IMR-90 (cell line): ENCODE data around the gene TMEM45B. TPM values are rescaled to one million over a fixed set of nuclear protein-coding genes. Genes with fewer than 3 reads are reported as not detected.

Experiments
- ATAC-seq: fragments of 200-7000 bp; cut with Tn5 transposase; 2 replicates; pipeline ENCODE4 v1.9.1; 2020; ENCODE audit warnings: low read depth, mild to moderate bottlenecking, moderate library complexity
- BruUV-seq: library from RNA; stranded (reverse); fragments of 400-500 nt; replicated peaks from 2 replicates; lab custom pipeline; 2021; lab: Mats Ljungman, UMichigan
- CTCF ChIA-PET: fragments of 300-600 bp; formaldehyde crosslinking; extraction: SDS; loops from one replicate; lab custom pipeline; 2021; ENCODE audit warnings: antibody characterized with exemption; lab: Yijun Ruan, JAX
- POLR2A ChIA-PET: fragments of 300-600 bp; sonication (Branson Sonifier 250); formaldehyde crosslinking; loops from one replicate; lab custom pipeline; 2022; ENCODE audit warnings: antibody characterized with exemption; ENCODE audit not compliant: unreplicated experiment; lab: Charles Lee
- DNase-seq: peaks from one replicate; pipeline ENCODE4 v3.0.0; 2013
- H2AFZ ChIP-seq: replicated peaks from 2 replicates; pipeline ENCODE3; 2013; ENCODE audit warnings: low read length, mild to moderate bottlenecking; ENCODE audit not compliant: poor library complexity
- H2AK5ac ChIP-seq: 2 replicates; pipeline ENCODE4 v1.6.1; 2013; ENCODE audit warnings: low read depth, low read length, inconsistent platforms
- H2AK9ac ChIP-seq: replicated peaks from 2 replicates; pipeline ENCODE3; 2013; ENCODE audit warnings: mild to moderate bottlenecking, low read depth, low read length, moderate library complexity; ENCODE audit not compliant: poor library complexity
- H2BK120ac ChIP-seq: 2 replicates; pipeline ENCODE4 v1.6.1; 2013; ENCODE audit warnings: low read depth, low read length, inconsistent platforms
- H2BK15ac ChIP-seq: 3 replicates; pipeline ENCODE4 v1.6.1; 2013; ENCODE audit warnings: low read depth, low read length, inconsistent platforms
- H2BK20ac ChIP-seq: 2 replicates; pipeline ENCODE4 v1.6.1; 2013; ENCODE audit warnings: low read depth, mild to moderate bottlenecking, inconsistent platforms, low read length, moderate library complexity
- H2BK5ac ChIP-seq: 2 replicates; pipeline ENCODE4 v1.6.1; 2013; ENCODE audit warnings: mild to moderate bottlenecking, low read depth, low read length, inconsistent platforms; ENCODE audit not compliant: poor library complexity, severe bottlenecking
- H3K14ac ChIP-seq: replicated peaks from 2 replicates; pipeline ENCODE4 v1.6.1; 2013; ENCODE audit warnings: low read depth, low read length, inconsistent platforms
- H3K18ac ChIP-seq: 2 replicates; pipeline ENCODE4 v1.6.1; 2013; ENCODE audit warnings: low read depth, low read length, control low read depth
- H3K23ac ChIP-seq: 2 replicates; pipeline ENCODE4 v1.6.1; 2013; ENCODE audit warnings: low read depth, low read length, inconsistent platforms
- H3K27ac ChIP-seq: 2 replicates; pipeline ENCODE4 v1.5.1; 2013; ENCODE audit warnings: mild to moderate bottlenecking, control low read depth, low read length; ENCODE audit not compliant: insufficient read depth
- H3K27me3 ChIP-seq: 2 replicates; pipeline ENCODE4 v1.6.1; 2013; ENCODE audit warnings: low read length; ENCODE audit not compliant: control insufficient read depth, insufficient read depth
- H3K36me3 ChIP-seq: 2 replicates; pipeline ENCODE4 v1.6.1; 2013; ENCODE audit warnings: low read length, mixed read lengths; ENCODE audit not compliant: control insufficient read depth, insufficient read depth
- H3K4ac ChIP-seq: 2 replicates; pipeline ENCODE4 v1.6.1; 2013; ENCODE audit warnings: low read depth, low read length, inconsistent platforms
- H3K4me1 ChIP-seq: 2 replicates; pipeline ENCODE4 v1.6.1; 2013; ENCODE audit warnings: low read length, mixed read lengths; ENCODE audit not compliant: control insufficient read depth, insufficient read depth
- H3K4me2 ChIP-seq: 2 replicates; pipeline ENCODE4 v1.6.1; 2013; ENCODE audit warnings: low read depth, mild to moderate bottlenecking, control low read depth, low read length, moderate library complexity
- H3K4me3 ChIP-seq: 2 replicates; pipeline ENCODE4 v1.5.1; 2013; ENCODE audit warnings: low read depth, mild to moderate bottlenecking, control low read depth, low read length, moderate library complexity; ENCODE audit not compliant: insufficient read depth
- H3K56ac ChIP-seq: 2 replicates; pipeline ENCODE4 v1.6.1; 2013; ENCODE audit warnings: low read length, inconsistent platforms; ENCODE audit not compliant: insufficient read depth; ENCODE audit errors: extremely low read depth
- H3K79me1 ChIP-seq, 2 experiments: 2 replicates each; pipeline ENCODE4 v1.6.1; 2013; ENCODE audit warnings: low read length in 2 of 2, inconsistent platforms in 1 of 2, low read depth in 1 of 2
- H3K9ac ChIP-seq: 2 replicates; pipeline ENCODE4 v1.6.1; 2013; ENCODE audit warnings: low read depth, low read length, control low read depth
- H3K9me1 ChIP-seq: 2 replicates; pipeline ENCODE4 v1.6.1; 2013; ENCODE audit warnings: low read length, inconsistent platforms; ENCODE audit not compliant: insufficient read depth
- H3K9me3 ChIP-seq: 2 replicates; pipeline ENCODE4 v1.6.1; 2013; ENCODE audit warnings: low read length; ENCODE audit not compliant: control insufficient read depth, insufficient read depth
- H4K20me1 ChIP-seq: 2 replicates; pipeline ENCODE4 v1.6.1; 2013; ENCODE audit warnings: low read length, inconsistent platforms; ENCODE audit not compliant: insufficient read depth
- H4K5ac ChIP-seq: 2 replicates; pipeline ENCODE4 v1.6.1; 2013; ENCODE audit warnings: mild to moderate bottlenecking, low read depth, low read length, control low read depth
- H4K8ac ChIP-seq, 2 experiments: 2 replicates each; pipeline ENCODE4 v1.6.1; 2013; ENCODE audit warnings: low read depth in 2 of 2, low read length in 2 of 2, control low read depth in 1 of 2, inconsistent platforms in 1 of 2
- H4K91ac ChIP-seq: 2 replicates; pipeline ENCODE4 v1.6.1; 2013; ENCODE audit warnings: low read depth, low read length, inconsistent platforms; ENCODE audit not compliant: insufficient read depth
- BHLHE40 ChIP-seq: fragments of 150-350 bp; IDR thresholded peaks from 2 replicates; pipeline ENCODE4 v1.6.1; 2016; ENCODE audit warnings: mild to moderate bottlenecking, low read depth, low read length
- CEBPB ChIP-seq: IDR thresholded peaks from 2 replicates; pipeline ENCODE4 v1.6.1; 2012; ENCODE audit warnings: low read depth, low read length, improper control_type of control experiment
- CHD1 ChIP-seq: IDR thresholded peaks from 2 replicates; pipeline ENCODE4 v1.6.1; 2012; ENCODE audit warnings: low read depth, low read length, improper control_type of control experiment
- CTCF ChIP-seq: conservative IDR thresholded peaks from 2 replicates; pipeline ENCODE4 v1.5.1; 2012; ENCODE audit warnings: mild to moderate bottlenecking, low read depth, low read length, improper control_type of control experiment
- ELK1 ChIP-seq: fragments of 150-350 bp; IDR thresholded peaks from 2 replicates; pipeline ENCODE4 v1.6.1; 2016; ENCODE audit warnings: low read depth, mild to moderate bottlenecking, low read length, moderate library complexity, borderline replicate concordance
- FOS ChIP-seq: fragments of 150-350 bp; IDR thresholded peaks from 2 replicates; pipeline ENCODE4 v1.6.1; 2016; ENCODE audit warnings: low read depth, low read length
- MAFK ChIP-seq: IDR thresholded peaks from 2 replicates; pipeline ENCODE4 v1.6.1; 2012; ENCODE audit warnings: low read depth, low read length, improper control_type of control experiment
- MXI1 ChIP-seq: IDR thresholded peaks from 2 replicates; pipeline ENCODE4 v1.6.1; 2012; ENCODE audit warnings: low read depth, mild to moderate bottlenecking, low read length, moderate library complexity, borderline replicate concordance
- NFE2L2 ChIP-seq: fragments of 150-350 bp; IDR thresholded peaks from 2 replicates; pipeline ENCODE4 v1.6.1; 2016; ENCODE audit warnings: low read depth, mild to moderate bottlenecking, low read length
- POLR2A ChIP-seq: IDR thresholded peaks from 2 replicates; pipeline ENCODE4 v1.6.1; 2012; ENCODE audit warnings: mild to moderate bottlenecking, low read depth, low read length
- RAD21 ChIP-seq: IDR thresholded peaks from 2 replicates; pipeline ENCODE4 v1.6.1; 2012; ENCODE audit warnings: low read length, improper control_type of control experiment
- RCOR1 ChIP-seq: IDR thresholded peaks from 2 replicates; pipeline ENCODE4 v1.6.1; 2012; ENCODE audit warnings: mild to moderate bottlenecking, low read length, improper control_type of control experiment; ENCODE audit not compliant: insufficient replicate concordance
- RFX5 ChIP-seq: IDR thresholded peaks from 2 replicates; pipeline ENCODE4 v1.8.0; 2012; ENCODE audit warnings: low read depth, mild to moderate bottlenecking, low read length, moderate library complexity
- USF2 ChIP-seq: fragments of 150-350 bp; IDR thresholded peaks from 2 replicates; pipeline ENCODE4 v1.6.1; 2017; ENCODE audit warnings: mild to moderate bottlenecking, antibody characterized with exemption, low read length, low read depth
- WGBS, 2 experiments: methylation state at CpG; one replicate each; pipeline versions ENCODE4 v1.1.5 to v1.1.7; 2013; ENCODE audit warnings: missing lambda C conversion rate in 2 of 2; ENCODE audit not compliant: insufficient read length in 1 of 2; ENCODE audit errors: extremely low coverage in 2 of 2; 5-methylcytosine and 5-hydroxymethylcytosine counted together
- dilution Hi-C: fragments of 300-500 bp; cut with HindIII; formaldehyde crosslinking; loops from one replicate; pipeline ENCODE4 v1.14.3; 2018; ENCODE audit warnings: low sequenced_read_pairs; ENCODE audit not compliant: unreplicated experiment
- in situ Hi-C: fragments of 300-500 bp; cut with MboI; formaldehyde crosslinking; loops from 3 replicates; pipeline ENCODE4 v1.14.3; 2019; ENCODE audit warnings: low sequenced_read_pairs, inconsistent platforms, mixed read lengths
- intact Hi-C: fragments of 100-400 bp; cut with micrococcal nuclease; formaldehyde crosslinking; loops from 2 replicates; pipeline ENCODE4 v1.10.0; 2022
- polyA plus RNA-seq, 3 experiments: library from polyadenylated mRNA; depleted of rRNA; stranded (reverse); fragments of >200 nt; gene quantifications; 2 replicates each; pipeline ENCODE4 v1.2.3, GENCODE V29; 2012; ENCODE audit warnings: low replicate concordance in 1 of 3
- total RNA-seq: library from RNA; depleted of rRNA; stranded (reverse); fragments of >200 nt; gene quantifications from 2 replicates; pipeline ENCODE4 v1.2.3, GENCODE V29; 2012

Gene TMEM45B
- total and polyA plus RNA-seq, 2 of the 4 experiments (the other 2 are of a cell fraction), result not detected

- Histone ChIP-seq H3K36me3 (no peaks in the 10 kb centered on the region), H3K27me3 (peaks cover 13% of the 10 kb centered on the region), H2BK5ac (no peak overlapping the region), H2AFZ (no peak overlapping the region), H3K14ac (no peak overlapping the region), H2BK120ac (no peak overlapping the region), H2BK15ac (no peak overlapping the region), H3K23ac (no peak overlapping the region), H4K5ac (no peak overlapping the region), H3K9me1 (no peaks in the 10 kb centered on the region), H3K4me1 (no peaks in the 10 kb centered on the region), H3K27ac (no peak overlapping the region), H3K56ac (no peak overlapping the region), H3K4me3 (no peak overlapping the region), H4K20me1 (no peaks in the 10 kb centered on the region), H3K4ac (no peak overlapping the region), H2BK20ac (no peak overlapping the region), H4K91ac (no peak overlapping the region), H4K8ac (no peak overlapping the region), H3K18ac (no peak overlapping the region), H3K79me1 (no peaks in the 10 kb centered on the region), H3K9me3 (no peaks in the 10 kb centered on the region), H2AK9ac (no peak overlapping the region), H3K4me2 (no peak overlapping the region), H3K9ac (no peak overlapping the region), H2AK5ac (no peak overlapping the region)
- ChIA-PET POLR2A (no interaction called here), CTCF (no interaction called here)
- ATAC-seq (no peak), DNase-seq (no peak)
- dilution Hi-C loops (no loop called here), in situ Hi-C loops (no loop called here), intact Hi-C loops (no loop called here)
- no TSS peak for BruUV-seq
- WGBS, 2 experiments, result no CpG with 5 or more reads among the region's 2 CpGs
- no peak for TF ChIP-seq RCOR1
- TF ChIP-seq RAD21, result no peak
- TF ChIP-seq BHLHE40, result no peak
- no peak for TF ChIP-seq USF2
- TF ChIP-seq ELK1, result no peak
- no peak for TF ChIP-seq RFX5
- TF ChIP-seq MXI1, result no peak
- TF ChIP-seq CHD1, result no peak
- TF ChIP-seq MAFK, result no peak
- TF ChIP-seq FOS, result no peak
- TF ChIP-seq POLR2A, result no peak
- no peak for TF ChIP-seq CTCF
- TF ChIP-seq NFE2L2, result no peak
- TF ChIP-seq CEBPB, result no peak
These were observed 27.4 kb upstream of the TMEM45B start for GRCh38 chr11:129788278-129788677.
